ENCODE data around the gene PLIN3.
"Not testable (repeated sequence)": the region's sequence is repeated elsewhere in the genome, so short reads cannot be mapped to it uniquely, and the experiment has no call there.

The PLIN3 gene

GRCh38 chr19:4868286-4868834 lies 893 bp upstream of the PLIN3 start:
- Histone ChIP-seq H3K36me3 (ENCODE audit: control insufficient read depth in 2 of 2, insufficient read depth in 2 of 2, low read length in 2 of 2) (no peaks in the 10 kb centered on the region), H3K9ac (ENCODE audit: low read length in 2 of 2) (no peak overlapping the region), H3K9me3 (ENCODE audit: control insufficient read depth in 2 of 2, low read length in 2 of 2) (no peaks in the 10 kb centered on the region), H3K27me3 (ENCODE audit: control insufficient read depth in 1 of 2, insufficient read depth in 2 of 2, low read length in 2 of 2) (peaks cover 0 to 3% of the 10 kb centered on the region in 2 donors), H3K27ac (ENCODE audit: low read length) (no peak overlapping the region), H3K4me3 (ENCODE audit: low read length in 2 of 2) (no peak overlapping the region), H3K4me1 (ENCODE audit: control insufficient read depth, insufficient read depth, low read length) (peaks cover 13% of the 10 kb centered on the region)

DNA sequence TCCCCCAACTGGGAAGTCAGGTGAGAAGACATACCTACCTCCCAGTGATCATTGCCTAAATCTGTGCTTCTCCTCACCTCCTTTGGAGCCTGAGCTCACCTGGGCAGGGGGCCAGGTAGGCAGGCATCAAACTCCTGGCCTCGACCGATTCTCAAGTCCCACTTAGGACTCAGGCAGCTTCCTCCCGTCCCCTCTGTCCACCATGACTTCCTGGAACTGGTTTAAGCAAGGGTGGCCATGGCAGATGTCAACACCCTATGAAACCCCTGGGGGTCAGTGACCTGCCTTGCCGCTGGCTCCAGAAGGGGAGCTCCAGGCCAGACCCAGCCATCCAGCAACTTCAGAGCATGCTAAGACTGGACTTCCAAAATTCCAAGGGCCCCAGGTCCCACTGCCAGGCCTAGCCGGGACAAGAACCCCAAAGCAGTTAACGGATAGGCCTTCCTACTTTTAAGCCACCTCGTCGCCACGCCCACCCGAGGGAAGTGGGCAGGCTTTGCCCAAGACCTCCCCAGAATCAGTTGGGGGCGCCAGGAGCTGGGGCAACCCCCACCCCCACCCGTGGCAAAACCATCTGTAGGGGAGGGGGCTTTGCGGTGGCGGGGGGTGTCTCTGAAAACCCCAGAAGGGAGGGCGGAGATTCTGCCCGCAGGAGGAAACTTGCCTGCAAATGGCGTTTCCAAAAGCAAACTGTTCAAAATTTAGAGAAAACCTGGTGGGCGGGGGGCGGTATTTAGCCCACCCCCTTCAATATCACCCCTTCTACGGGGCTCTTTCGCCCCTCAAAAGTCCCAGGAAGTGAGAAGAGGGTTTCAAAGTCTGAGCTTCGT lies 657 bp downstream of the PLIN3 start:
- Histone ChIP-seq H3K36me3 (ENCODE audit: control insufficient read depth in 2 of 2, insufficient read depth in 2 of 2, low read length in 2 of 2) (peaks cover 0 to 3% of the 10 kb centered on the region in 2 donors), H3K4me1 (ENCODE audit: control insufficient read depth, insufficient read depth, low read length) (peaks cover 13% of the 10 kb centered on the region), H3K27me3 (ENCODE audit: control insufficient read depth in 1 of 2, insufficient read depth in 2 of 2, low read length in 2 of 2) (peaks cover 0 to 2% of the 10 kb centered on the region in 2 donors), H3K9me3 (ENCODE audit: control insufficient read depth in 2 of 2, low read length in 2 of 2) (no peaks in the 10 kb centered on the region), H3K9ac (ENCODE audit: low read length in 2 of 2) (peak overlapping the region; percentile 76 to 80), H3K4me3 (ENCODE audit: low read length in 2 of 2) (peak overlapping the region; percentile 71 to 80), H3K27ac (ENCODE audit: low read length) (peak overlapping the region; percentile 69)

- H3K27ac ChIP-seq (ENCODE audit: low read length), result no peak overlapping the region
- H3K9ac ChIP-seq (ENCODE audit: low read length in 2 of 2), result no peak overlapping the region
- H3K4me3 ChIP-seq (ENCODE audit: low read length in 2 of 2), result no peak overlapping the region
- peaks cover 4 to 15% of the 10 kb centered on the region in 2 donors for H3K36me3 ChIP-seq (ENCODE audit: control insufficient read depth in 2 of 2, insufficient read depth in 2 of 2, low read length in 2 of 2)
- no peaks in the 10 kb centered on the region for H3K9me3 ChIP-seq (ENCODE audit: control insufficient read depth in 2 of 2, low read length in 2 of 2)
- H3K27me3 ChIP-seq (ENCODE audit: control insufficient read depth in 1 of 2, insufficient read depth in 2 of 2, low read length in 2 of 2), result no peaks in the 10 kb centered on the region
- no peaks in the 10 kb centered on the region for H3K4me1 ChIP-seq (ENCODE audit: control insufficient read depth, insufficient read depth, low read length)
These were observed 6.3 kb downstream of the PLIN3 start for GRCh38 chr19:4861147-4861546.

- H3K27ac ChIP-seq (ENCODE audit: low read length), result no peak overlapping the region
- no peaks in the 10 kb centered on the region for H3K27me3 ChIP-seq (ENCODE audit: control insufficient read depth in 1 of 2, insufficient read depth in 2 of 2, low read length in 2 of 2)
- H3K4me1 ChIP-seq (ENCODE audit: control insufficient read depth, insufficient read depth, low read length), result no peaks in the 10 kb centered on the region
- H3K36me3 ChIP-seq (ENCODE audit: control insufficient read depth in 2 of 2, insufficient read depth in 2 of 2, low read length in 2 of 2), result peaks cover 4 to 18% of the 10 kb centered on the region in 2 donors
- H3K4me3 ChIP-seq (ENCODE audit: low read length in 2 of 2), result no peak overlapping the region
- no peak overlapping the region for H3K9ac ChIP-seq (ENCODE audit: low read length in 2 of 2)
- no peaks in the 10 kb centered on the region for H3K9me3 ChIP-seq (ENCODE audit: control insufficient read depth in 2 of 2, low read length in 2 of 2)
These were observed 7.8 kb downstream of the PLIN3 start for GRCh38 chr19:4859697-4860096.

GRCh38 chr19:4856468-4856867 lies 11.0 kb downstream of the PLIN3 start:
- H3K27ac ChIP-seq (ENCODE audit: low read length); H3K27me3 ChIP-seq (ENCODE audit: control insufficient read depth in 1 of 2, insufficient read depth in 2 of 2, low read length in 2 of 2): not testable (repeated sequence)
- H3K36me3 ChIP-seq (ENCODE audit: control insufficient read depth in 2 of 2, insufficient read depth in 2 of 2, low read length in 2 of 2), result peaks cover 4 to 15% of the 10 kb centered on the region in 2 donors

DNA sequence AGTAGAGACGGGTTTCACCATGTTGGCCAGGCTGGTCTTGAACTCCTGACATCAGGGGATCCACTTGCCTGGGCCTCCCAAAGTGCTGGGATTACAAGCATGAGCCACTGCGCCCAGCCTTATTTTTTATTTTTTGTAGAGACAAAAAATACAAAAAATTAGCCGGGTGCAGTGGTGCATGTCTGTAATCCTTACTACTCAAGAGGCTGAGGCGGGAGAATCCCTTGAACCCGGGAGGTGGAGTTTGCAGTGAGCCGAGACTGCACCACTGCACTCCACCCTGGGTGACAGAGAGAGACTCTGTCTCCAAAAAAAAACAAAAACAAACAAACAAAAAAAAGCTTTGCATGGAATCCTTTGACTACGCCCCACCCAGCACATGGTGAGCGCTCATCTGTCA lies 14.0 kb downstream of the PLIN3 start:
- not testable (repeated sequence) for H3K27ac ChIP-seq (ENCODE audit: low read length); H3K27me3 ChIP-seq (ENCODE audit: control insufficient read depth in 1 of 2, insufficient read depth in 2 of 2, low read length in 2 of 2); H3K36me3 ChIP-seq (ENCODE audit: control insufficient read depth in 2 of 2, insufficient read depth in 2 of 2, low read length in 2 of 2); H3K4me3 ChIP-seq (ENCODE audit: low read length in 2 of 2); H3K9ac ChIP-seq (ENCODE audit: low read length in 2 of 2); H3K9me3 ChIP-seq (ENCODE audit: control insufficient read depth in 2 of 2, low read length in 2 of 2); H3K4me1 ChIP-seq (ENCODE audit: control insufficient read depth, insufficient read depth, low read length)

More at GRCh38 chr19:4856468-4856867, 11.0 kb downstream of the PLIN3 start:
- not testable (repeated sequence) for H3K4me1 ChIP-seq (ENCODE audit: control insufficient read depth, insufficient read depth, low read length); H3K9me3 ChIP-seq (ENCODE audit: control insufficient read depth in 2 of 2, low read length in 2 of 2); H3K9ac ChIP-seq (ENCODE audit: low read length in 2 of 2); H3K4me3 ChIP-seq (ENCODE audit: low read length in 2 of 2)

DNA sequence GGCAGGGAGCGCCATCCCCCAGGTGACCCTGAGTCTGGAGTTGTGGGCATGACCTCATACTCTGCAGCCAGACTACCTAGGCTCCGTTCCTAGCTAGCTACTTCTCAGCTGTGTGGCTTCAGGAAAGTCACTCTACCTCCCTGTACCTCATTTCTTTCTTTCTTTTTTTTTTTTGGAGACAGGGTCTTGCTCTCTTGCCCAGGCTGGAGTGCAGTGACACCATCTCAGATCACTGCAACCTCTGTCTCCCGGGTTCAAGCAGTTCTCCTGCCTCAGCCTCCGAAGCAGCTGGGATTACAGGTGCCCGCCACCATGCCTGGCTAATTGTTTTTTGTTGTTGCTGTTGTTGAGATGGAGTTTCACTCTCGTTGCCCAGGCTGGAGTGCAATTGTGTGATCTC lies 15.0 kb downstream of the PLIN3 start:
- no peaks in the 10 kb centered on the region for H3K9me3 ChIP-seq (ENCODE audit: control insufficient read depth in 2 of 2, low read length in 2 of 2)
- H3K27me3 ChIP-seq (ENCODE audit: control insufficient read depth in 1 of 2, insufficient read depth in 2 of 2, low read length in 2 of 2), result no peaks in the 10 kb centered on the region
- no peak overlapping the region for H3K4me3 ChIP-seq (ENCODE audit: low read length in 2 of 2)
- H3K27ac ChIP-seq (ENCODE audit: low read length), result no peak overlapping the region
- no peaks in the 10 kb centered on the region for H3K4me1 ChIP-seq (ENCODE audit: control insufficient read depth, insufficient read depth, low read length)
- peaks cover 0 to 8% of the 10 kb centered on the region in 2 donors for H3K36me3 ChIP-seq (ENCODE audit: control insufficient read depth in 2 of 2, insufficient read depth in 2 of 2, low read length in 2 of 2)
- no peak overlapping the region for H3K9ac ChIP-seq (ENCODE audit: low read length in 2 of 2)

DNA sequence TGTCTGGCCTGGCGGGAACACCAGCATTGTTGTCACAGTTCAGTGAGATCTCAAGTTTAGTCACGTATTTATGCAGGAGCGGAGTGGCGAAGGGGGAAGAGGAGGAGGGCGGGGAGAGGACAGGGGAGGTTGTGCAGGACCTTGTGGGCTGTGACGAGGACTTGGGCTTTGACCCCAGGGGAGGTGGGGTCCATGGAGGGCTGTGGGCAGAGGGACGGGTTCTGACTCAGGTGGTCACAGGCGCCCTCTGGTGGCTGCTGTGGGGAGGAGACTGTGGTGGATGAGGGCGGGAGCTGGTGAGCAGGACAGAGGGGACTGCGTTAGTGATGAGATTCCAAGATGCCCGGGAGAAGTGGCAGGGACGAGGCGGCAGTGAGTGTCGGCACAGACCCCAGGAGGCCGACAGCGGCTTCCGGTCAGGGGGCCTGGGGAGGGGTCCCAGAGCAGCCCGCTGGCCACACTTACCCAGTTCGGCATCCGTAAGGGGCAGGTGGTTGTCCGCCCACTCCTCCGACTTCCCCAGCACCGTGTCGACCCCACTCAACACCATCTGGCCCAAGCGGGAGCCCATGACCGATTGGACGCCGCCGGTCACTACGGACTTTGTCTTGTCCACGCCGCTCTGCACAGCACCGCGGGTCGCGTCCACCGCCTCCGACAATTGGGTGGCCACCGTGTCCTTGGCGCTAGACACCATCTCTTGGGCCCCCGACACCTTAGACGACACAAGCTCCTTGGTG lies 15.7 kb downstream of the PLIN3 start:
- Histone ChIP-seq H3K36me3 (ENCODE audit: control insufficient read depth in 2 of 2, insufficient read depth in 2 of 2, low read length in 2 of 2) (peaks cover 0 to 8% of the 10 kb centered on the region in 2 donors), H3K9ac (ENCODE audit: low read length in 2 of 2) (no peak overlapping the region), H3K27ac (ENCODE audit: low read length) (no peak overlapping the region), H3K4me3 (ENCODE audit: low read length in 2 of 2) (no peak overlapping the region), H3K9me3 (ENCODE audit: control insufficient read depth in 2 of 2, low read length in 2 of 2) (no peaks in the 10 kb centered on the region), H3K4me1 (ENCODE audit: control insufficient read depth, insufficient read depth, low read length) (no peaks in the 10 kb centered on the region), H3K27me3 (ENCODE audit: control insufficient read depth in 1 of 2, insufficient read depth in 2 of 2, low read length in 2 of 2) (no peaks in the 10 kb centered on the region)

GRCh38 chr19:4849019-4849418 lies 18.4 kb downstream of the PLIN3 start:
- no peaks in the 10 kb centered on the region for H3K9me3 ChIP-seq (ENCODE audit: control insufficient read depth in 2 of 2, low read length in 2 of 2)
- H3K4me1 ChIP-seq (ENCODE audit: control insufficient read depth, insufficient read depth, low read length), result peaks cover 3% of the 10 kb centered on the region
- H3K27ac ChIP-seq (ENCODE audit: low read length), result no peak overlapping the region
- no peaks in the 10 kb centered on the region for H3K27me3 ChIP-seq (ENCODE audit: control insufficient read depth in 1 of 2, insufficient read depth in 2 of 2, low read length in 2 of 2)
- no peak overlapping the region for H3K9ac ChIP-seq (ENCODE audit: low read length in 2 of 2)
- no peak overlapping the region for H3K4me3 ChIP-seq (ENCODE audit: low read length in 2 of 2)
- H3K36me3 ChIP-seq (ENCODE audit: control insufficient read depth in 2 of 2, insufficient read depth in 2 of 2, low read length in 2 of 2), result peaks cover 3 to 7% of the 10 kb centered on the region in 2 donors

DNA sequence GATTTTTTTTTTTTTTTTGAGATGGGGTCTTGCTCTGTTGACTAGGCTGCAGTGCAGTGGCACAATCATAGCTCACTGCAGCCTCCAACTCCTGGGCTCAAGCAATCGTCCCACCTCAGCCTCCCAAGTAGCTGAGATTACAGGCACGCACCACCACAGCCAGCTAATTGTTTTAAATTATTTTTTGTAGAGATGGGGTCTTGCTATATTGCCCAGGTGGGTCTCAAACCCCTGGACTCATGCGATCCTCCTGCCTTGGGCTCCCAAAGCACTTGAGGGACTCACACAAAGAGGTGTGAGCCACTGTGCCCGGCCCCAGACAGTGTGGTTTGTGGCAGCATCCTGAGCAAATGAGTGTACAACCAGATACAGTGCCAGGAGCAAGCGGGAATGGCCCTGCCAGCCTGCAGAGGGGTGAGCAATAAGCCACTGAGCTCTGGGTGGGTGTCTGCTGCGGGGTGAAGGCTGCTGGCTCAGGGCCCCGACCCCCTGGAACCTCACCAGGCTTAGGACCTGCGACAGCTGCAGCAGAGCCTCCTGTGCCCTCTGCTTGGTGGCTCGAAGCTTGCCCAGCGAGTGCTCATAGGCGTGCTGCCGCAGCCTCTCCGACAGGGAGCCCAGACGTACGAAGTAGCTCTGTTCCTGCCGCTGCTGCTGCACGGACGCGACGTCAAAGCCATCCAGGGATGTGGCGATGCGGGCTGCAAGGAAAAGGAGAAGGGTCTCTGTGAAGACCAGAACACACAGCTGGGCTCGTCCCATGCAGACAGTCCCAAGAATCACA lies 20.1 kb downstream of the PLIN3 start:
- Histone ChIP-seq H3K27me3 (ENCODE audit: control insufficient read depth in 1 of 2, insufficient read depth in 2 of 2, low read length in 2 of 2) (no peaks in the 10 kb centered on the region), H3K4me3 (ENCODE audit: low read length in 2 of 2) (no peak overlapping the region), H3K9me3 (ENCODE audit: control insufficient read depth in 2 of 2, low read length in 2 of 2) (no peaks in the 10 kb centered on the region), H3K9ac (ENCODE audit: low read length in 2 of 2) (no peak overlapping the region), H3K27ac (ENCODE audit: low read length) (no peak overlapping the region), H3K4me1 (ENCODE audit: control insufficient read depth, insufficient read depth, low read length) (peaks cover 3% of the 10 kb centered on the region), H3K36me3 (ENCODE audit: control insufficient read depth in 2 of 2, insufficient read depth in 2 of 2, low read length in 2 of 2) (peaks cover 6 to 10% of the 10 kb centered on the region in 2 donors)
